T-cell (primary cell): ENCODE measurements around the gene NFIC. TPM values are rescaled to one million over a fixed set of nuclear protein-coding genes. Genes with fewer than 3 reads are reported as not detected.

Experiments used
- ATAC-seq, 4 experiments: fragments of 200-7000 bp in 3 of 4; fragments of 150-1000 bp in 1 of 4; cut with Tn5 transposase; replicated peaks in 1 of 4; 1 replicate in 3 of 4; 2 replicates in 1 of 4; pipeline ENCODE4 v1.10.0; 2021; ENCODE audit warnings: moderate library complexity in 3 of 4, mild to moderate bottlenecking in 2 of 4, moderate number of reproducible peaks in 1 of 4
- CTCF ChIA-PET, 2 donors: fragments of 300-600 bp; sonication (Branson Sonifier 250); formaldehyde crosslinking; loops; one replicate each; lab custom pipeline; 2022; ENCODE audit warnings: antibody characterized with exemption in 2 of 2; lab: Charles Lee
- POLR2A ChIA-PET, 2 donors: fragments of 300-600 bp; sonication (Branson Sonifier 250); formaldehyde crosslinking; loops; one replicate each; lab custom pipeline; 2022; ENCODE audit warnings: antibody characterized with exemption in 2 of 2; lab: Charles Lee
- DNase-seq, 35 experiments: peaks; one replicate each; pipeline versions ENCODE4 v3.0.0 to v3.0.0-alpha.2; 2013 to 2023
- H3K27ac ChIP-seq: one replicate; pipeline ENCODE4 v1.5.1; 2013; ENCODE audit warnings: low read length
- H3K27me3 ChIP-seq, 2 experiments: replicated peaks in 1 of 2; 1 replicate in 1 of 2; 2 replicates in 1 of 2; pipeline versions ENCODE4 v1.6.1 to v1.7.0; 2013; ENCODE audit warnings: low read length in 1 of 2, mixed read lengths in 1 of 2; ENCODE audit not compliant: control insufficient read depth in 2 of 2, insufficient read depth in 2 of 2; ENCODE audit errors: extremely low read depth in 1 of 2
- H3K36me3 ChIP-seq, 2 donors: 1 replicate in 1 of 2; 2 replicates in 1 of 2; pipeline versions ENCODE4 v1.6.1 to v1.7.0; 2013; ENCODE audit warnings: low read length in 1 of 2; ENCODE audit not compliant: control insufficient read depth in 2 of 2, insufficient read depth in 1 of 2; ENCODE audit errors: extremely low read depth in 1 of 2
- H3K4me1 ChIP-seq, 2 experiments: 1 replicate in 1 of 2; 2 replicates in 1 of 2; pipeline versions ENCODE4 v1.6.1 to v1.7.0; 2013; ENCODE audit warnings: low read length in 2 of 2, mixed read lengths in 1 of 2; ENCODE audit not compliant: insufficient read depth in 2 of 2, control insufficient read depth in 1 of 2; ENCODE audit errors: extremely low read depth in 1 of 2
- H3K4me3 ChIP-seq, 2 donors: 1 replicate in 1 of 2; 2 replicates in 1 of 2; pipeline versions ENCODE4 v1.5.1 to v1.7.0; 2013; ENCODE audit warnings: mild to moderate bottlenecking in 2 of 2, low read length in 1 of 2, moderate library complexity in 1 of 2; ENCODE audit not compliant: control insufficient read depth in 1 of 2; ENCODE audit errors: extremely low read depth in 1 of 2
- H3K9me3 ChIP-seq: 2 replicates; pipeline ENCODE4 v1.7.0; 2013
- H3K27ac Mint-ChIP-seq, 2 donors: one replicate each; pipeline ENCODE4 v1.8.0; 2020 to 2021; ENCODE audit warnings: mild to moderate bottlenecking in 2 of 2, mixed read lengths in 2 of 2
- H3K27me3 Mint-ChIP-seq, 2 donors: one replicate each; pipeline ENCODE4 v1.8.0; 2021 to 2022; ENCODE audit warnings: mixed read lengths in 2 of 2
- H3K36me3 Mint-ChIP-seq: one replicate; pipeline ENCODE4 v1.8.0; 2021; ENCODE audit warnings: mixed read lengths
- H3K4me1 Mint-ChIP-seq, 3 donors: one replicate each; pipeline ENCODE4 v1.8.0; 2020 to 2022; ENCODE audit warnings: mixed read lengths in 3 of 3, mild to moderate bottlenecking in 1 of 3
- H3K4me3 Mint-ChIP-seq, 3 donors: one replicate each; pipeline ENCODE4 v1.8.0; 2020 to 2022; ENCODE audit warnings: mild to moderate bottlenecking in 3 of 3, mixed read lengths in 3 of 3, moderate library complexity in 3 of 3
- H3K9me3 Mint-ChIP-seq, 3 donors: one replicate each; pipeline ENCODE4 v1.8.0; 2020 to 2022; ENCODE audit warnings: mixed read lengths in 3 of 3
- WGBS: methylation state at CpG from one replicate; pipeline ENCODE4 v1.1.5; 2013; ENCODE audit warnings: missing lambda C conversion rate; ENCODE audit not compliant: insufficient coverage; 5-methylcytosine and 5-hydroxymethylcytosine counted together
- total RNA-seq, 35 experiments: library from RNA in 6 of 35; stranded (reverse) in 6 of 35; fragments of 120-200 nt in 1 of 35; gene quantifications; one replicate each; pipeline versions ENCODE4 v1.2.1 to v1.2.4 and lab custom pipeline; 2013 to 2026

Gene NFIC
- total RNA-seq, 5 donors from 2014 or later (not counting 1 experiment from before 2014, with no cell fraction given) = 27.1 to 41.7 (median 37.2) TPM

DNA sequence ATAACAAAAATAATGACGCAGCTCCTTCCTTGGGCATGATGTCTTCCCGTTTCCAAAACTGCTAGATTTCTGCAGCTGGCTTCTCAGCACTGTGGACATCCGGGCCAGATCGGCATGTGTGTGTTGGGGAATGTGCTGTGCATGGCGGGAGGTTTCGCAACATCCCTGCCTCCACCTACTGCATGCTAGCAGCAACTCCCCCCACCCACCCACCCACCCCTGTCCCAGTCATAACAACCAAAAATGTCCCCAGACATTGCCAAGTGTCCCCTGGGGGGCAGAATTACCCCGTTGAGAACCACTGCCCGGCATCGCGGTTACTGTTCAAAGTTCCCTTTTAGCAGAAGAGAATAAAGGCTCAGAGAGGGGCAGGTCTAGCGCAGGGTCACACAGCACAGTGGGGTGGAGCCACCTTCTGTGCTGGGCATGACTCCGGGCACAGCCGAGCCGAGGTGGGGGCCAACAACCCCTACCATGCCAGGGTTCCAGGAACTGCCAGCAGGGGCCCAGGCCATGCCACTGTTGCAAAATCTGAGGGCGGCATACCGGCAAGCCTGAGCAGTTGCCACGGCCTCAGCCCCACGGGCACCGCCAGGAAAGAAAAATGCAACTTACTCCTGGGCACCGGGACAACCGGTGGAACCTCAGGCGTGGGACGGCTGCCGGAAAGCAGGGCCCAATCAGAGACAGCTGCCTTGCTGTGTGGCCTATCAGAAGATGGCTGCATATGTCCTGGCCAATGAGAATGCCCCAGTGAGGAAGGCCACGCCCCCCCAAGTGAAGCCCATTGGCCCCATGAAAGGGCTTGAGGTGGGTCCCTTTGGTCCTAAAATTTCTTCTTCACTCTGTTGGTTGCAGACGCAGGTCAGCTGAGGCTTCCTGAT, 22.5 kb upstream of the NFIC start:
- Mint-ChIP-seq H3K9me3 (no peaks in the 10 kb centered on the region), H3K4me3 (peak overlapping the region in 2 of 3 donors; percentile 17 to 47), H3K36me3 (no peaks in the 10 kb centered on the region), H3K27me3 (no peaks in the 10 kb centered on the region), H3K27ac (no peak overlapping the region), H3K4me1 (peaks cover 2 to 8% (median 5%) of the 10 kb centered on the region in 3 donors)
- H3K36me3 ChIP-seq = no peaks in the 10 kb centered on the region
- H3K27ac ChIP-seq = no peak overlapping the region
- no peaks in the 10 kb centered on the region for H3K27me3 ChIP-seq
- CTCF ChIA-PET = interaction anchor here (0.6 to 1.5 kb wide), 5 partner anchors 13 to 1949 kb away, joined by 3 to 5 read pairs (median 5); no protein-coding TSS in a partner anchor
- DNase-seq (peak in 23 of 35 experiments; percentile 25 to 66 (median 38)), ATAC-seq (peak; percentile 68 to 94 (median 78))
- no peaks in the 10 kb centered on the region for H3K9me3 ChIP-seq
- H3K4me3 ChIP-seq = peak overlapping the region in 1 of 2 donors; percentile 44
- POLR2A ChIA-PET = no interaction called here
- WGBS = 41% methylated on average over 19 of the region's 26 CpGs
- H3K4me1 ChIP-seq = peaks cover 0 to 24% of the 10 kb centered on the region in 2 experiments

GRCh38 chr19:3344608-3345598, 21.5 kb upstream of the NFIC start:
- H3K27ac Mint-ChIP-seq = no peak overlapping the region
- Histone ChIP-seq H3K27ac (no peak overlapping the region), H3K9me3 (no peaks in the 10 kb centered on the region), H3K36me3 (no peaks in the 10 kb centered on the region), H3K4me3 (no peak overlapping the region), H3K4me1 (peaks cover 0 to 15% of the 10 kb centered on the region in 2 experiments), H3K27me3 (no peaks in the 10 kb centered on the region)
- CTCF ChIA-PET = no interaction called here
- no peaks in the 10 kb centered on the region for H3K27me3 Mint-ChIP-seq
- ATAC-seq (no peak), DNase-seq (no peak)
- peaks cover 0 to 4% (median 2%) of the 10 kb centered on the region in 3 donors for H3K4me1 Mint-ChIP-seq
- H3K4me3 Mint-ChIP-seq = no peak overlapping the region
- H3K36me3 Mint-ChIP-seq = no peaks in the 10 kb centered on the region
- POLR2A ChIA-PET = no interaction called here
- 89% methylated on average over 20 of the region's 25 CpGs for WGBS
- H3K9me3 Mint-ChIP-seq = no peaks in the 10 kb centered on the region

DNA sequence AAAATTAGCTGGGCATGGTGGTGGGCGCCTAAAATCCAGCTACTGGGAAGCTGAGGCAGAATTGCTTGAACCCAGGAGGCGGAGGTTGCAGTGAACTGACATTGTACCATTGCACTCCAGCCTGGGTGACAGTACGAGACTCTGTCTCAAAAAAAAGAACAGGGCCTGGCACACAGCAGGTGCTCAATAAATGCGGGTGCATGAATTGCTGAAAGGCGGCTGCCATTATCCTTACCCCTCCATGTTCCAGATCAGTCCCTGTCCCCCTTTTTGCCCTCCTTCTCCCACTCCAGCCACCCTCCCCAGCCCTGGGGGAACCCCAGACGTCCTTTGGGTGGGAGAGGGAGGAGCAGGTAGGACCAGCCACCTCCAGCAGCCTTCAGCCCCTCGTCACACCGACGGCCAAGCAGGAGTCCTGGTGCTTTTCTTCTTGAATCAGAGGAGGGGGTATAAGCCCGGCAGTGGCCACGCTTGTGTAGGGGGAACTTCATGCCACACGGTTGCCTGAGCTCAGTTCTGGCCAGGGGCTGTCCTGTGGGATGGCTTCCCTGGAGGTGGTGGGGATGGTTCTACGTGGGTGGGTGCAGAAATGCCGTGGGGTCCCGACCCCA, 20.4 kb upstream of the NFIC start:
- no peak for ATAC-seq
- ChIA-PET POLR2A (interaction anchor here in 1 of 2 donors (0.5 kb wide), 1 partner anchor 46 kb away, joined by 6 read pairs; no protein-coding TSS in a partner anchor), CTCF (no interaction called here)
- Histone ChIP-seq H3K27ac (no peak overlapping the region), H3K9me3 (no peaks in the 10 kb centered on the region), H3K4me3 (no peak overlapping the region), H3K36me3 (no peaks in the 10 kb centered on the region), H3K4me1 (peaks cover 0 to 15% of the 10 kb centered on the region in 2 experiments), H3K27me3 (no peaks in the 10 kb centered on the region)
- DNase-seq = no peak
- Mint-ChIP-seq H3K9me3 (no peaks in the 10 kb centered on the region), H3K27ac (no peak overlapping the region), H3K4me1 (peaks cover 0 to 1% (median 0%) of the 10 kb centered on the region in 3 donors), H3K27me3 (no peaks in the 10 kb centered on the region), H3K4me3 (no peak overlapping the region), H3K36me3 (no peaks in the 10 kb centered on the region)
- WGBS = 83% methylated on average over 4 of the region's 15 CpGs

DNA sequence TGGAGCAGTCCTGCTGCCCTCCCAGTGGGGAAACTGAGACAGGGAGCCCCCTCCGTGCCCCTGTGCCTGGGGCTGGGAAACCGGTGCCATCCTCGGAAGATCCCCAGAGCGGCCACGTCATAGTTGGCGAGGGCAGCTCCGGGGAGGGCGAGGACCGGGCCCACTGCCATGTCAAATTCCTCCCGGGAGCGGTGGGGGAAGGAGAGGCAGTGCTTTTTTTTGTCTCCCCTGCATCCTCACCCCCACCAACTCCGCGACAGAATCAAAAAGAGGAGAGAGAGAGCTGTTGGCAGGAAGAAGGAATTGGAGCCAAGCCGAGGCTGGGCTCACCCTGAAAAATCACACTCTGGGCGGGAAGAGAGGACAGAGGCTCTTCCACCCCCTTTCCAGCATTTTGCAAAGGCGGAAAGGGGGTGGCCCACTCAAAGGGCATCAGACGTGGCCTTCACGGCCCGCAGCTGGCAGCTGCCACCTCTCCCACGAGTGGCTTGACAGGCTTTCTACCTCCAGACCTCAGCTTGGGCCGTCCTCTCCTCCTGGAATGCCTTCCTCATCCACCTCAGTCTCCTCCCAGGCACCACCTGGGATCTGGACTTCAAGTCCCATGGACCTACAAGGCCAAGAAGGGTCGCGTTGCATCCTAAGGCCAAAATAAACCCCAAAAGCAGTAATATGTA, 19.6 kb upstream of the NFIC start:
- 89% methylated on average over 3 of the region's 23 CpGs for WGBS
- Histone ChIP-seq H3K4me1 (peaks cover 0 to 12% of the 10 kb centered on the region in 2 experiments), H3K4me3 (no peak overlapping the region), H3K27me3 (no peaks in the 10 kb centered on the region), H3K27ac (no peak overlapping the region), H3K36me3 (no peaks in the 10 kb centered on the region), H3K9me3 (no peaks in the 10 kb centered on the region)
- peaks cover 0 to 1% (median 0%) of the 10 kb centered on the region in 3 donors for H3K4me1 Mint-ChIP-seq
- no peak for ATAC-seq
- DNase-seq = no peak
- ChIA-PET CTCF (no interaction called here), POLR2A (no interaction called here)
- no peaks in the 10 kb centered on the region for H3K36me3 Mint-ChIP-seq
- no peaks in the 10 kb centered on the region for H3K27me3 Mint-ChIP-seq
- no peak overlapping the region for H3K27ac Mint-ChIP-seq
- H3K4me3 Mint-ChIP-seq = no peak overlapping the region
- no peaks in the 10 kb centered on the region for H3K9me3 Mint-ChIP-seq

GRCh38 chr19:3348042-3348441, 18.3 kb upstream of the NFIC start:
- no peaks in the 10 kb centered on the region for H3K9me3 Mint-ChIP-seq

More at GRCh38 chr19:3348042-3348441, 18.3 kb upstream of the NFIC start:
- Mint-ChIP-seq H3K4me3 (no peak overlapping the region), H3K36me3 (no peaks in the 10 kb centered on the region), H3K27me3 (no peaks in the 10 kb centered on the region), H3K4me1 (peaks cover 0 to 1% (median 0%) of the 10 kb centered on the region in 3 donors), H3K27ac (no peak overlapping the region)
- Histone ChIP-seq H3K27ac (no peak overlapping the region), H3K4me1 (peaks cover 0 to 12% of the 10 kb centered on the region in 2 experiments), H3K4me3 (no peak overlapping the region), H3K9me3 (no peaks in the 10 kb centered on the region), H3K36me3 (no peaks in the 10 kb centered on the region), H3K27me3 (no peaks in the 10 kb centered on the region)
- WGBS = 72% methylated on average over 2 of the region's 11 CpGs
- no peak for DNase-seq
- no peak for ATAC-seq
- ChIA-PET POLR2A (interaction anchor here in 1 of 2 donors (0.7 kb wide), 1 partner anchor 456 kb away, joined by 3 read pairs; no protein-coding TSS in a partner anchor), CTCF (no interaction called here)
